Measurements from ENCODE around the gene TMEM269. TPM values are rescaled to one million over a fixed set of nuclear protein-coding genes. Genes with fewer than 3 reads are reported as not detected.

TMEM269 gene
- total RNA-seq, 1 donor from 2014 or later: not detected

DNA sequence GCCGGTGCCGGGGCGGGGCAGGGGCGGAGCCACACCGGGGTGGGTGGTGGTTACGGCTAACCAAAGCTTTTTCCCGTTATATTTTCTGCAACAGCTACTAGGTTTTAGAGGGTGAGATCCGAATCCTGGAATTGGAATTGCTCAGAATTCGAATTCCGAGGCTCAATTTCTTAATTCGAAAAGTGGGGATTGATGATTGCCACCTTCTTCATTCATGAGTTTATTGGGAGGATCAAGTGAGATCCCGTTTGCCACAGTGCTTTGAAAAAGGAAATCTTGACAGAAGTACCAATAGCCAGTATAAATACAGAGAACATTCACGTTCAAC, 32.6 kb downstream of the TMEM269 start:
- Histone ChIP-seq H3K36me3 (peaks cover 8% of the 10 kb centered on the region), H3K27ac (replicated peaks) (peak overlapping the region; percentile 100), H3K27me3 (ENCODE audit: low read depth) (no peaks in the 10 kb centered on the region), H3K4me3 (peak overlapping the region; percentile 71), H3K4me1 (peaks cover 25% of the 10 kb centered on the region), H3K9me3 (replicated peaks) (no peaks in the 10 kb centered on the region)
- intact Hi-C loops (cut with micrococcal nuclease): no loop called here
- TF ChIP-seq, protein P1, sequence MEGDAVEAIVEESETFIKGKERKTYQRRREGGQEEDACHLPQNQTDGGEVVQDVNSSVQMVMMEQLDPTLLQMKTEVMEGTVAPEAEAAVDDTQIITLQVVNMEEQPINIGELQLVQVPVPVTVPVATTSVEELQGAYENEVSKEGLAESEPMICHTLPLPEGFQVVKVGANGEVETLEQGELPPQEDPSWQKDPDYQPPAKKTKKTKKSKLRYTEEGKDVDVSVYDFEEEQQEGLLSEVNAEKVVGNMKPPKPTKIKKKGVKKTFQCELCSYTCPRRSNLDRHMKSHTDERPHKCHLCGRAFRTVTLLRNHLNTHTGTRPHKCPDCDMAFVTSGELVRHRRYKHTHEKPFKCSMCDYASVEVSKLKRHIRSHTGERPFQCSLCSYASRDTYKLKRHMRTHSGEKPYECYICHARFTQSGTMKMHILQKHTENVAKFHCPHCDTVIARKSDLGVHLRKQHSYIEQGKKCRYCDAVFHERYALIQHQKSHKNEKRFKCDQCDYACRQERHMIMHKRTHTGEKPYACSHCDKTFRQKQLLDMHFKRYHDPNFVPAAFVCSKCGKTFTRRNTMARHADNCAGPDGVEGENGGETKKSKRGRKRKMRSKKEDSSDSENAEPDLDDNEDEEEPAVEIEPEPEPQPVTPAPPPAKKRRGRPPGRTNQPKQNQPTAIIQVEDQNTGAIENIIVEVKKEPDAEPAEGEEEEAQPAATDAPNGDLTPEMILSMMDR (IDR thresholded peaks at IDR 0.05; ENCODE audit: borderline replicate concordance): no peak
- no peak for DNase-seq

DNA sequence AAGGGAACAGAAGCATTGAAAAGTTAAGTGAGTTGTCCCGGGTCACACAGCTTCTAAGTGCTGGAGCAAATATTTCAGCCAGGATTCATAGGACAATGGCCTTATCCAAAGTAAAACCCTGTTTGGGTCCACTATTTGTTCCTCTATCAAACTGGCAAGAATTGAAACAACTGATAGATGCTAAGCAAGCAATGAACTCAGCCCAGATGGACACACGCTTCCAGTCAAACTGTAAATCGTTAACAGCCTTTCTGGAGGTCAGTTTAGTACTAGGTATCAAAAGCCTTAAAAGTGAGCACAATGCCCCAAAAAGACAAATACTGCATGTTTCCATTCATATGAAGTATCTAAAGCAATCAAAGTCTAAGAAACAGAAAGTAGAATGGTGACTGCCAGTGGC, 33.2 kb downstream of the TMEM269 start:
- Histone ChIP-seq H3K4me3 (peak overlapping the region; percentile 71), H3K27ac (replicated peaks) (no peak overlapping the region), H3K4me1 (peaks cover 29% of the 10 kb centered on the region), H3K9me3 (replicated peaks) (no peaks in the 10 kb centered on the region), H3K27me3 (ENCODE audit: low read depth) (no peaks in the 10 kb centered on the region), H3K36me3 (peaks cover 8% of the 10 kb centered on the region)
- TF ChIP-seq, protein P1 (IDR thresholded peaks at IDR 0.05; ENCODE audit: borderline replicate concordance): no peak
- no peak for DNase-seq
- intact Hi-C loops (cut with micrococcal nuclease): no loop called here

DNA sequence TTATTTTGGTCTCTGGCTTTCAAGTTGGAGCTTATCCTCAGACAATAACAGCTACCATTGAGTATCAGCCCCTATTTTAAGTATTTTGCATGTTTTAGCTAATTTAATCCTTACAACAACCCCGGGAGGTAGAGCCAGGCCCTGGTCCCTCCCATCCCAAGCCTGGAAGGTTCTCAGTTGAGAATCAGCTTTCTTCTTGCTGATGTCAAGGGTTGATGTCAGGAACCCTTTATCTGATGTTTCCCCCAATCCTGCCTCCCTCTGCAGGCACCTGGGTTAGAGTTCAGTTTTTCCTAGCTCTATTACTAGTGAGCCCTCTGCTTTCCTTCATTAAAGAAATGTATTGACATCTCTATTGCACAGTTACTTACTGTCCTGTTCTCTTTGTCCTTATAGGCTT, 36.0 kb downstream of the TMEM269 start:
- H3K27me3 ChIP-seq (ENCODE audit: low read depth): no peaks in the 10 kb centered on the region
- no peaks in the 10 kb centered on the region for H3K9me3 ChIP-seq (replicated peaks)
- no peak overlapping the region for H3K4me3 ChIP-seq
- DNase-seq: no peak
- peaks cover 30% of the 10 kb centered on the region for H3K4me1 ChIP-seq
- intact Hi-C loops (cut with micrococcal nuclease): no loop called here
- H3K36me3 ChIP-seq: no peaks in the 10 kb centered on the region
- H3K27ac ChIP-seq (replicated peaks): no peak overlapping the region
- TF ChIP-seq, protein P1 (IDR thresholded peaks at IDR 0.05; ENCODE audit: borderline replicate concordance): no peak

DNA sequence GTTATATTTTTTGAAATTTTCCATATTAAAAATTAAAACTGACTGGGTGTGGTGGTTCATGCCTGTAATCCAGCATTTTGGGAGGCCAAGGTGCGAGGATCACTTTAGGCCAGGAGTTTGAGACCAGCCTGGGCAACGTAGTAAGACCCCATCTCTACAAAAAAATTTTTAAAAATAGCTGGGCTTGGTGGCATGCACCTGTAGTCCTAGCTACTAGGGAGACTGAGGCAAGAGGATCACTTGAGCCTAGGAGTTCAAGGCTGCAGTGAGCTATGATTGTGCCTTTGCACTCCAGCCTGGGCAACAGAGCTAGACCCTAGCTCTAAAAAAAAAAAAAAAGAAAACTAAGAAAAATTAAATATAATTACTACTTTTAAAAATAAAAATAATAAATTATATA, 36.9 kb downstream of the TMEM269 start:
- Histone ChIP-seq H3K9me3 (replicated peaks) (no peaks in the 10 kb centered on the region), H3K36me3 (no peaks in the 10 kb centered on the region), H3K27me3 (ENCODE audit: low read depth) (no peaks in the 10 kb centered on the region), H3K27ac (replicated peaks) (no peak overlapping the region), H3K4me3 (no peak overlapping the region), H3K4me1 (peaks cover 21% of the 10 kb centered on the region)
- TF ChIP-seq, protein P1 (IDR thresholded peaks at IDR 0.05; ENCODE audit: borderline replicate concordance): no peak
- DNase-seq: no peak
- intact Hi-C loops (cut with micrococcal nuclease): no loop called here

DNA sequence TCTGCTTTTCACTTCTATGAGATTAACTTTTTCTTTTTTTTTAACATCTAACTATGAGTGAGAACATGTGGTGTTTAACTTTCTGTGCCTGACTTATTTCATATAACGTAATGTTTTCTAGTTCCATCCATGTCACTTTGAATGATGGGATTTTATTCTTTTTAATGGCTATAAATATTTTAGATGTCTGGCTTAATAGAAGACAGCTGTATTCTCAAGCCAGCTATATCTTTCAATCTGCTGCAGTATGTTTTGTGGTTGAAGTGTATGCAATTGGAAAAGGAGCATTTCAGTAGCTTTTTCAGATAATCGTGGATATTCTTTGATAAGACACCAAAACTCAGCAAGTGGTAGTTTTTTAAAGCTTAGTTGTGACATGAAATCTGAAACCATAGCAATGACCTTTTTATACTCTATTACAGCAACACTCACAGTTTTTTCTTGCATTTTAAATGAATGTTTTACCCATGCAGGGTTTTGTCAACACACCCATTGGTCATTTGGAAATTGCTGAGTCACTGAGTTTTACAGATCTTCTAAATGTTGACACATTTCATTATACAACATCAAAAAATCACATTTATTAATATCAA, 38.1 kb downstream of the TMEM269 start:
- intact Hi-C loops (cut with micrococcal nuclease): no loop called here
- H3K36me3 ChIP-seq: peaks cover 4% of the 10 kb centered on the region
- H3K4me1 ChIP-seq: peaks cover 15% of the 10 kb centered on the region
- no peaks in the 10 kb centered on the region for H3K27me3 ChIP-seq (ENCODE audit: low read depth)
- no peaks in the 10 kb centered on the region for H3K9me3 ChIP-seq (replicated peaks)
- TF ChIP-seq, protein P1 (IDR thresholded peaks at IDR 0.05; ENCODE audit: borderline replicate concordance): no peak
- H3K4me3 ChIP-seq: no peak overlapping the region
- DNase-seq: no peak
- no peak overlapping the region for H3K27ac ChIP-seq (replicated peaks)
